GM21367 (cell line): ENCODE results near the gene BBLN.
"Not testable (repeated sequence)": the region's sequence is repeated elsewhere in the genome, so short reads cannot be mapped to it uniquely, and the experiment has no call there.

Experiments used
- ATAC-seq: cut with Tn5 transposase; IDR thresholded peaks from one replicate; pipeline ENCODE4 v1.9.1; 2021; ENCODE audit not compliant: unreplicated experiment

Gene BBLN, protein sequence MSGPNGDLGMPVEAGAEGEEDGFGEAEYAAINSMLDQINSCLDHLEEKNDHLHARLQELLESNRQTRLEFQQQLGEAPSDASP

DNA sequence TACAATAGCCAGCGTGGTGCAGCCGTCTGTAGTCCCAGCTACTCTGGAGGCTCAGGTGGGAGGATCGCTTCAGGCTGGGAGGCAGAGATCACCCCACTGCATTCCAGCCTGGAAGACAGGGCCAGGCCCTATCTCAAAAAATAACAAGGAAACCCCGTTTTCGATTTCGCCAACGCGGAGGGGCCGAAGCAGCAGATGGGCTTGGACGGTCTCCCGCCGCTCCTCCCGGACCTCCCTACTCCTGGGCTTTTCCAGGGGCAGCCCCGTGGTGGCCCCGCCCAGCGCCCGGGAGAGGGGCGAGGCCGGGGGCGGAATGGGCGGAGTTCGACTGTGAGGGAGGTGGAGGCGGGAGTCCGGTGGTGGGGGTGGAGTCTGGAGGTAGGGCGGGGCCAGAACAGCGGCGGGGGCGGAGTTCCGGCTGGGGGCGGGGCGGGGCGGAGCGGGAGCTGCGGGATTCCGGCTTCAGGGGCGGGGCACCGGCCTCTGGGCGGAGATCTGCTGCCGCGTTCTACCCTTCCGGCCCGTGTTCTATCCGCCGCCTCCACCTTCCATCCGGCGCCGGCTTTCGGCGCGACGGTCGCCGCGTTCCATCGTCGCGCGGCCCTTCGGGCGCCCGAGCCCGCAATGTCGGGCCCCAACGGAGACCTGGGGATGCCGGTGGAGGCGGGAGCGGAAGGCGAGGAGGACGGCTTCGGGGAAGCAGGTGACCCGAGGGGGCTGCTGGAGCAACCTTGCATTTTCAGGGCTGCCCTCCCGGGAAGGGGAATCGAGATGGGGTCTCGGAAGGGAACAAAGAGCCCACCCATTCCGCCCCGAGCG, at the start of gene BBLN:
Gene BBLN (plus strand): TSS at position 482 of the 819 bp plus-strand sequence. CDS start 143 bp downstream, at position 625.
- ATAC-seq, result peak; percentile 71

DNA sequence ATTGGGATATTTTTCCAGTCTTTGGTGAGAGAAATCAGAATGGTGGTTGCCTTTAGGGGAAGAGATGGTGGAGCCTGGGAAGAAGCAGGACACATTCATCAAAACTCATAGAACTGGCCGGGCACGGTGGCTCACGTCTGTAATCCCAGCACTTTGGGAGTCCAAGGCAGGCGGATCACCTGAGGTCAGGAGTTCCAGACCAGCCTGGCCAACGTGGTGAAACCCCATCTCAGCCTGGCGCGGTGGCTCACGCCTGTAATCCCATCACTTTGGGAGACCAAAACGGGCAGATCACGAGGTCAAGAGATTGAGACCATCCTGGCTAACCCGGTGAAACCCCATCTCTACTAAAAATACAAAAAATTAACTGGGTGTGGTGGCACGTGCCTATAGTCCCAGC, 48.3 kb upstream of the BBLN start:
- ATAC-seq, result not testable (repeated sequence)

DNA sequence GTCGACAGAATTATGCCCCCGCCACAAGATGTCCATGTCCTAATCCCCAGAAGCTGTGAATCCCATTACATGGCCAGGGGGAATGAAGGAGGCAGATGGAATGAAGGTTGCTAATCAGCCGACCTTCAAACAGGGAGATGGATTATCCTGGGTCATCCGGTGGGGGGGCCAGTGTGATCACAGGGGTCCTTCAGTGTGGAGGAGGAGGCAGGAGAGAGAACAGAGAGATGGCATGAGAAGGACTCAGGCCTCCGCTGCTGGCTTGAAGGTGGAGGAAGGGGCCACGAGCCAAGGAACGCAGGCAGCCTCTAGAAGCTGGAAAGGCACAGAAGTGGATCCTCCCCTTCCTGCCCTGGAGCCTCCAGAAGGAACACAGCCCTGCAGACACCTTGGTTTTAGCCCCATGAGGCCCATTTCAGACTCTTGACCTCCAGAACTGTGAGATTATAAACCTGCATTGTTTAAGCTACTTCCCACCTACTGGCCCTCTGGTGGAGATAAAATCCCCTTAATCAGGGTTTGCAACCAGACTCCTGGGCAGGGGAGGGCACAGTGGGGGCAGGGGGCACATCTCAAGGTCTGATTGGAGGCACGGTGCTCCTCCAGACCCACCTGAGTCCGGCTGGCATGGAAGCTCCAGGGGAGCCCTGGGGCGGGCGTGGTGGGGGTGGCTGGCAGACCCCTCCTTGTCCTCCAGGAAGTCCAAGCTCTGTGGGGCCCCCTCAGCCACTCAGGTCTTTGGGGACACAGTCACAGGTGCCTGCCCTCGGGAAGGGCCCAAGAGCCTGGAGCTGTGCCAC, 46.3 kb upstream of the BBLN start:
- no peak for ATAC-seq

DNA sequence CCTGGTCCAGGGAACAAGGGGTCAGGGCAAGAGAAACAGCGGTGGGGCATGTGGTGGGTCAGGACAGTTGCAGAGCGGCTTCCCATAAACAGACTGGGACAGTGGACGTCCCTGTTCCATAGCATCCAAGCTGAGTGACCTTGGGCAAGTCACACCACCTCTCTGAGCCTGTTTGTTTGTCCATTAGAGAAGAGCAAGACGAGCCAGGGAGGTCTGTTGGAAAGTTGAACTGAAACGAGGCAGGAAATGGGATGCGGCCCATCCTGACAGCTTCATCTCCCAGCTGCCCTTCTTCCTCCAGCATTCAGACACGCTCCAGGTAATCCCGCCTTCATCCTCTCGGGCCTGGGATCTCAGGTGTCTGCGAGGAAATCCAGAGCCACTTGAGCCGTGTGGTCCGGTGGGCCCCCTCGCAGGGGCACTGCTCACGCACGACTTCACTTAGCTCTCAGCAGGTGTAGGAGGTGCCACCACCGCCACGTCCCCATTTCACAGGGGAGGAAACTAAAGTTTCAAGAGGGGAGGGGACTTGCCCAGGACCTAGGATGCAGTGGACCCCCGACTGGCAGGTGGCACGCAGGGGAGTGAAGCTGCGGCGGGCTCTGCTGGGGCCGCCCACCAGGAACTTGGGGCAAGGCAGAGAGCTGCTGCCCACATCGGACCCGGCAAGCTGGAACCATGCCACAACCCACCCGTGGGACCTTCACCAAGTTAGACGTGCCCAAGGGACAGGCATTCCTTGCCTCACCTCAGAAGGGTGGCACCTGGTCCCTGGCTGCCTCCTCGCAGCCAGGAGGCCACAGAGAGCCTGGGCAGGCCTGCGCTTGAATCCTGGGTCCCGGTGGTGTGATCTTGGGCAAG, 45.5 kb upstream of the BBLN start:
- no peak for ATAC-seq

DNA sequence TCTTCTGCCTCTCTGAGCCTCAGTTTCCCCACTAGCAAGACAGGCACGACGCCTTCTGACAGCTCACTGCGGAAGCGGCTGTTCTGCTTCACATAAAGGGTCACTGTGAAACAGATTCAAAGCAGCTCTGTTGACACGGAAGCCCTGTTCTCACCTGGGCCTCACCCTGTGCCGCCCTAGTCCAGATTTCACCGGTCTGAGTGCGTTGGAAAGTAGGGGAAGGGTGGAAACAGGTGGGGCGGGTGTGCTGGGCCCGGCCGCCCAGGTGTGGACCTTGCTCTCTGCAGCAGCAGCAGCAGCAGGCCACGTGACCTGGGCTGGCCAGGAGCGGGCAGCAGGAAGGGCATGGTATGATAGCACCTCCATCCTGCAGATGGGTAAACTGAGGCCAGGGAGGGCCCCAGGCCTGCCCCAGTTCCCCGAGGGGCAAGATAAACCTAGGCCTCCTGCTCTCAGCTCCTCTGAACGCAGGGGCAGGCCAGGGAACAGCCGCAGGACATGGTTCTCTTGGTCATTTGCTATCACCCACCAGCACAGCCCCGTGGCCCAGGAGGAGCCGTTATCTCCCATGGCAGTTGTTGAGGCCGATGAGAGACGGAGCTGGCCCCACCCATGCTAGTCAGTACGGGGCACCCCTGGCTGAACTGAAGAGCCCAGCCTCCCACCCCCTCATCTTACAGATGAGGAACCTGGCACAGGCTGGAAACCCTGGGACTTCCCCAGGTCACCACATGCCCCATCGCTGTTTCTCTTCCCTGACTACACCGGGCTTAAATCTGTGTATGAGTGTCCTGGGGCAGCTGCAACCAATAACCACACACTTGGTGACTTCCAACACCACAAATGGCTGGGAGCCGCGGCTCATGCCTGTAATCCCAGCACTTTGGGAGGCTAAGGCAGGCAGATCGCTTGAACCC, 44.6 kb upstream of the BBLN start:
- no peak for ATAC-seq

DNA sequence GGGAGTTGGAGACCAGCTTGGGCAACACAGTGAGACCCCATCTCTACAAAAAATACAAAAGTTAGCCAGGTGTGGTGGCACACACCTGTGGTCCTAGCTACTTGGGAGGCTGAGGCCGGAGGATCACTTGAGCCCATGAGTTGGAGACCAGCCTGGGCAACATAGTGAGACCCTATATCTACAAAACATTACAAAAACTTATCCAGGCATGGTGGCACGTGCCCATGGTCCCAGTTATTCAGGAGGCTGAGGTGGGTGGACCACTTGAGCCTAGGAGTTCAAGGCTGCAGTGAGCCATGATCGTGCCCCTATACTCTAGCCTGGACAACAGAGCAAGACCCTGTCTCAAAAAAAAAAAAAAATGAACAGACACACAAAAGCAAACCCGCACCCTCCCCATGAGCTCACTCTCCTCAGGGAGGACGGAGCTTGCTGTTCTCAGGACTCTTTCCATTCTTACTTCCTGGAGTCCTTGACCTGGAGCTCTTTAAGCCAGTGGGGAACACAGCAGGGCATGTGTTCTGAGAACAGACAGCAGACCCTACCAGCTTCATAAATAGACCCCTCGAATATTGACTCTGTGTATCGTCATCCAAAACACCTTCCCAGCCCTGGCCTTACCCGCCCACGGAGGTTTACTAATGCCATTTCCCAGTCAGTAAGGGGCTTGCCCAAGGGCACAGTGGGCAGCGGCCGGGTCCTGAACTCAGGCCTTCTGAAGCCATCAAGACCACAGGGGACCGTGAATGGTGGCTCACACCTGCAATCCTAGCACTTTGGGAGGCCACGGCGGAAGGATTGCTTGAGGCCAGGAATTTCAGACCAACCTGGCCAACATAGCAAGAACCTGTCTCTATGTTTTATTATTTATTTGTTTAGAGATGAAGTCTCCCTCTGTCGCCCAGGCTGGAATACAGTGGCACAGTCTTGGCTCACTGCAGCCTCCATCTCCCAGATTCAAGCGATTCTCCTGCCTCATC, 43.7 kb upstream of the BBLN start:
- ATAC-seq, result no peak

DNA sequence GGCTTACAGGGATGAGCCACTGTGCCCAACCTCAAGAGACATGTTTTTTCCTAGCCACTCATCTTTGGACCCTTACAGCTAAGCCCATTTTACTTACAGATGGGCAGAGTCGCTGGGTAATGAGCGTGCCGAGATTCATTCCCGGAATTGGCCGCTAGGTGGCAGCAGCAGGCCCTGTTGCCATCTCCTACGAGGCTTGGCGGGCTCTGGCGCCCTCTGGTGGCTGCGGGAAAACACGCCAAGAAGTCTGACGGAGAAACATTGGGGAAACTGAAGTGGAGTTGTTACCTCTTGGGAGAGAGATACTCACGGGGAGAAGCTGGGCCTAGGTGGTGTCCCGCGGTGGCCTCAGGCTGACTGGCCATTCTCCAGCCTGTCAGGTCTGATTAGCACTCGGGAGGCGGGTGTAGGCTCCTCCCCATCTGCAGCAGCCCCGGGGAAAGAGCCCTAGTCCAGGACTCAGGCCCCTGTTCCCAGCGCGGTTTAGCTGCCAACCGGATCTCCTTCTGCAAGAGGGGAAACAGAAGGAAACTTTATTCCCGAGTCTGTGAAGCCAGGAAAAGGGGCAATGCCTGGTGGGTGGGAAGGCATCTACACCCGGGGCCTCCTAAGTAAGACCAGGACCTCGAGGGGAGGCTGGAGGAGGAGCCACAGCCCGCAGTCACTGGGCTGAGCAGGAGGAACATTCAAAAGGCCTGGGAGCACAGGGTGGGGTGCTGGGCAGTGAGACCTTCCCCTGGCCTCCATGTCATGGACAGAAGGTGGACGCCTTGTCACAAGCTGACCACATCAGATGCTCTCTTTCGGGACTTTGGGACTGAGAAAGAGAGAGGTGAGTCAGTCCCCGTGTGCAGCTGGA, 42.2 kb upstream of the BBLN start:
- no peak for ATAC-seq

DNA sequence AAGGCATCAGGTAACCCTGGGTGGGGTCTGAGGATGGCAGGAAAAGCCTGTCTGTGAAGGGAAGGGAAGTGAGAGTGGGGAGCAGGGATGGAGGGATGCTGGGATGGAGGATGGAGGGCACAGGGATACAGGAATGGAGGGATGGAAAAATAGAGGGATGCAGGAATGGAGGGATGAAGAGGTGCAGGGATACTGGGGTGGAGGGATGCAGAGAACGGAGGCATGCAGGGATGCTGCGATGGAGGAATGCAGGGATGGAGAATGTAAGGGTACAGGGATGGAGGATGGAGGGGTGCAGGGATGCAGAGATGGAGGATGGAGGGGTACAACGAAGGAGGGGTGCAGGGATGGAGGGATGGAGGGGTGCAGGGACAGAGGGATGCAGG, 41.6 kb upstream of the BBLN start:
- no peak for ATAC-seq

DNA sequence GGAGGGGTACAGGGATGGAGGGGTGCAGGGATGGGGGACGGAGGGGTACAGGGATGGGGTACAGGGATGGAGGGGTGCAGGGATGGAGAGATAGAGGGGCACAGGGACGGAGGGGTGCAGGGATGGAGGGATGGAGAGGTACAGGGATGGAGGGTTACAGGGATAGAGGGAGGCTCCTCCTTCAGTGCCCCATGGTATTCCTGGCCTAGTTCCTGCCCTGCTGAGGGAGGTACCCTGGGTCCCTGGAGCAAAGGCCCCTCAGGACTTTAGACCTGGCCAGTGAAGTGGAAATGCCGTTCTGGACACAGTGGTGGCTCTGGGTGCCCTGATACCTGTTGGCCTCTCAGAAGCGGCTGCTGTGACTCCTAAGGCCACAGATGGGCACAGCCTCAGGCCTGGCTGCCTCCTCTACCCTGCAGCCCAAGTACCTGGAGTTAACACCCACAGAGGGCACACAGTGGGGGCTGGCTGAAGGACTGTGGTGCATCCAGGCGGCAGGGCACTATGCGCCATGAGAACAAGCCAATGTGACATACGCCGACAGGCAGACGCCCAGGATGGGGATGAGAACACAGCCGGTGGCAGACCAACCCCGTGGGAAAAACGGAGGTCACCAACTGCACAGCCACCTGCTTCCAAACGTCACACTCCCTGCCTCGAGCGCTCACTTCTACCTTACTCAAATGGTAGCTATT, 40.9 kb upstream of the BBLN start:
- no peak for ATAC-seq

DNA sequence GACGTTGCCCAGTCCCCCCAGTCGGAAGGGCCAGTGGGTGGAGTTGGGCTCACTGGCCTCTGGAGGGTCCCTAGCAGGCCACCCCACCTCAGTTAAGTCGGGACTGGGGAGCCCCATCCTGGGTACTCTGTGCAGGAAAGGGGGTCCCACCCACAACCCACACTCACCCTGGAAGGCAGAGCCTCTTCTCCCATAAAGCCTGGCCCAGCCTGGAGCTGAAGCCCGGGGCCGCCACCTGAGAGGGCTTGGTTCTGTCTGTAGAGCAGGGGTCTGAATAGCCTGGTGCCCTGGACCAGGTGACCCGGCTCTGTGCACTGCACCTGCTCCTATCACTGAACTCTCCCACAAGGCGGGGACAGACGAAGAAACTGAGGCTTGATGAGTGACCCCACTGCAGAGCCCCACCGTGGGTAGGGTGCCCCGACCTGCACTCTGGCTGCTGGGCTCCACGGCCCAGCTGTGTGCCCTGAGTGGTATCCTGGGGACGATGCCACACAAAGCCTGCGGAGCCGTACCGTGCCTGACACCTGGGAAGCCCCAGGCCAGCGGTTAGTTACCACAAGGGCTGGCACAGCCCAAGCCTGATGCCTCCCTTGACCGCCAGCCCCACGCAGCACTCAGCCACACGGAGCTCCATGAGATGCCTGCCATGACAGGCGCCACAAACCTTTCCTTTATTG, 39.9 kb upstream of the BBLN start:
- ATAC-seq, result no peak

DNA sequence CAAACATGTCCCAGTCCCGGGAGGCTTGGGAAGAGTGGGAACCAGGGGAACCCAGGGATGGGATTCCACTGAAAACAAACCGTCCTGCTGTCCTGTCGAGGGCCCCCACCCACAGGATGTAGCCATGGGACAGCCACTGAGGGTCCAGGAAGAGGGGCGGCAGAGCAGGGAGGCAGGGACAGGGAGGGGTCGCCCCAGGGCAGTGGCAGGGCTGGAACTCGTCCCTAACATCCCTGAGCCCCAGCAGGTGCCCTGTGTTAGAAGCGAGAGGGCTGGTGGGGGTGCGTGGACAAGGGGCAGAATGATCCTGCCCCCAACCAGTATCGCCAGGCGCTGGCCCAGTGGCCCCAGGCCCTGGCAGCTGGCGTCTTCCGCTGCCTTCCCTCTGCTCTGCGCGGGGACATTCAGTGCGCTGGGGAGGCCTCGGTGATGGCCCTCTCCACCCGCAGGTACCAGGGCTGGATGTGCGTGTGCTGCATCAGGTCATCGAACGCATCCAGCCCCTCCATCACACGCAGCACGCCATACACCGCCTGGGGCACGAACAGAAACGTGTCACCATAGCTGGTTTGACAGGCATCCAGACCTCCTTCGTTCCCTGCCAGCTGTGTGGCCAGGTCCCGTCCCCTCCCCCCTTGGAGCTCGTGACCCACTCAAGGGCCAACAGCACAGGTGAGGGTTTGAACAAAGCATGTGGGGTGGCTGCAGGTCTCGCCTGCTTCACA, 39.2 kb upstream of the BBLN start:
- no peak for ATAC-seq

DNA sequence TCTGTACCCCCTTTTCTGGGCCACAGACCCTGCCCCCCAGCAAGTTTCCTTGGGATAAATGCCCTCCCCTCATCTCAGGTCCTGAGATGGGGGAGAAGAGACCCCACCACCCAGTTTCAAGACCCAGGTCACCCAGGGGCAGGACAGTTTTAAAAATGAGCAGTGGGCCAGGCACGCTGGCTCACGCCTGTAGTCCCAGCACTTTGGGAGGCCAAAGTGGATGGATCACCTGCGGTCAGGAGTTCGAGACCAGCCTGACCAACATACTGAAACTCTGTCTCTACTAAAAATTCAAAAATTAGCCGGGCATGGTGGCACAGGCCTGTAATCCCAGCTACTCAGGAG, 38.6 kb upstream of the BBLN start:
- no peak for ATAC-seq

DNA sequence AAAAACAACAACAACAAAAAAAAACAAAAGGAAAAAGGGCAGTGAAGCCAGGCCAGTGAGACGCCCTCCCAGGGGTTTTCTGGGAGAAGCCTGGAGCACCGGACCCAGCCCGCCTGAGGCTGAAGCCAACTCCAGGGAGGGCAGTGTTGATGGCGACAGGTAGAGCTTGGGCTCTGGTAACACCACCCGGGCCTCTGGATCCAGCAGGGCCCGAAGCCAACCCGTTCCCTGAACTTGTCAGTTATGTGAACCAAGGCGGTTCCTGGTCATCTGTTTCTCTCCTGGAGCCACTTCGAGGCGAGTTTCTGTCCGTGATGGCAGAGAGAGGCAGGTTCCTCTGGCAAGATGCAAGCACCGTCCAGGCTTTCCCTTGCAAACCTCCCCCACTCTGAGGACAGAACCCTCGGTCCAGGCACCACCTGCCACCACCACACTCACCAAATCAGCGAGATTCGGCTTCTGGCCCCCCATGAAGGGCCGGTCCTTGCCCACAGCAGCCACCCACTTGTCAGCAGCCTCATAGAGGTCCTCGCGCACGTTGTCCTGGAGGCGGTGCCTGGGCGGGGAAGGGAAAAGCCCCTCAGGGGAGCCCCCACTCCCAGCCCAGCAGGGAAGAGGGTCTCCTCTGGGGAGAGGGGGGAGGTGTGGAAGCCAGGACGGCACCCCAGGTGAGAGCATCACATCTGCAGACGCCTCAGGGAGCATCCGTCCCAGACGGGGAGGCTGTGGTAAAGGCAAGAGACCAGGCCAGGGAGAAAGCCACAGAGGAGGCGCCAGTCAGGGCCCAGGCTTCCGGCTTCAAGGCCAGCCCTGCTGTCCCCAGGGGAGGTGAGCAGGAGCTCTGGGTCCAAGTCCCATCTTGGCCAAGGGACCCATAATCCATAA, 37.9 kb upstream of the BBLN start:
- ATAC-seq, result no peak

DNA sequence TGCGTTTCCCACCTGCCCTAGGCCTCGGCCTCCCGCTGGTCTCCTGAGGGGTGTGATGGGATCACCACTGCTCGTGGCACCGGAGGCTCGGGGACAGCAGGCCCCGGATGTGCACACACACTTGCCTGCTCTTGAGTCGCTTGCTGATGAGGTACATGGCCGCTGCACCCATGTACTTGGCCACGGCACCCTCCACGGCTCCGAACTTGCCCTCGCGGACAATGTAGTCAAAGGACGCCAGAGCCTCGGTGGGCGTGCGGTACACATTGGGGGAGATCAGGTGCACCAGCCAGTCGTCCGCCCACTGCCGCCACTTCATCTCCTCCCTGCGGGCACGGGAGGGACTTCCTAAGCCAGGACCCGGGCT, 37.3 kb upstream of the BBLN start:
- no peak for ATAC-seq

DNA sequence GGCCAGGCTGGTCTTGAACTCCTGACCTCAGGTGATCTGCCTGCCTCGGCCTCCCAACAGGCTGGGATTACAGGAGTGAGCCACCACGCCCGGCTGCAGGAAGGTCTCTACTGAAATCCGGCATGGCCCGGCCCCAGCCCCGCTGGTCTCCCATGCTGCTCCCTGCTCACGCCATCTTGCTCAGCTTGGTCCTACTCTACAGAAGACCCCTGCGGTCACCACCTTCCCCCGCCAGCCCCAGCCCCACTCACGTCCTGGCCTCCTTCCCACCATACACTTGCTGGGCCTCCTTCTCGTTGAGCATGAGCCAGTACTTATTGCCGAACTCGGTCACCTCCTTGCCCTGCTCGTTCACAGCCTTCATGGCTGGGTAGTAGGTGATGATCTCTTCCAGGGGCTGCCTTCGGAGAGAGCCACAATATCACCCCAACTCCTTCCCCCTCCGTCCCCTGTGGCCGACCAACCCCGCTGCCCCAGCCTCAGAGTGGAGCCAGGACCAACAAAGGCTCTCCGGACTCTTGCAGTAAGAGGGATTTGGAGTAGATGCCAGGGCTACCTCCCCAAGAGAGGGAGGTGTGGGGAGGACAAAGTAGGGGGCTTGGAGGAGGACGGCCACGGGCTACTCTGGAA, 36.5 kb upstream of the BBLN start:
- no peak for ATAC-seq
